GM12875 (cell line): ENCODE results near the gene SLC19A3.
"Not testable (repeated sequence)": the region's sequence is repeated elsewhere in the genome, so short reads cannot be mapped to it uniquely, and the experiment has no call there.

Experiments
- H3K4me3 ChIP-seq: one replicate; pipeline ENCODE4 v1.5.1; 2011; ENCODE audit warnings: low read depth, low read length, control low read depth
- TF ChIP-seq, protein P1 (sequence below): IDR thresholded peaks from 2 replicates; pipeline ENCODE4 v1.5.1; 2011; ENCODE audit warnings: low read depth, mild to moderate bottlenecking, control low read depth, inconsistent platforms, low read length, moderate library complexity, borderline replicate concordance; ENCODE audit not compliant: insufficient read depth

SLC19A3 gene

DNA sequence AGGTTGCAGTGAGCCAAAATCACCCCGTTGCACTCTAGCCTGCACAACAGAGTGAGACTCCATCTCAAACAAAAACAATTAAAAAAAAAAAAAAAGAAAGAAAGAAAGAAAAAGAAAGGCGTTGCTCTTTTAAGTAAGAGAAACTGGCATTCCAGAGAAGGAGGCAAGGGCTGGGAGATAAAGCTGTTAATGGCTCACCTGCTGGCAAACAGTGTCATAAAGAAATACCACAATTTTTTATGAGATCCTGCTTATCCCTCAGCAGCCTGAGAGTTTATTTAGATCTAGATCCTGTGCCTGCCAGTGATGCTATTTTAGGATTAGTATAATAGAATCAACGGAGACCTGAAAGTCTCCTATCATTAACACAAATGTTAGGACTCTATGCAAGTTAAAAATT is 16.3 kb downstream of the SLC19A3 start:
- TF ChIP-seq, protein P1, sequence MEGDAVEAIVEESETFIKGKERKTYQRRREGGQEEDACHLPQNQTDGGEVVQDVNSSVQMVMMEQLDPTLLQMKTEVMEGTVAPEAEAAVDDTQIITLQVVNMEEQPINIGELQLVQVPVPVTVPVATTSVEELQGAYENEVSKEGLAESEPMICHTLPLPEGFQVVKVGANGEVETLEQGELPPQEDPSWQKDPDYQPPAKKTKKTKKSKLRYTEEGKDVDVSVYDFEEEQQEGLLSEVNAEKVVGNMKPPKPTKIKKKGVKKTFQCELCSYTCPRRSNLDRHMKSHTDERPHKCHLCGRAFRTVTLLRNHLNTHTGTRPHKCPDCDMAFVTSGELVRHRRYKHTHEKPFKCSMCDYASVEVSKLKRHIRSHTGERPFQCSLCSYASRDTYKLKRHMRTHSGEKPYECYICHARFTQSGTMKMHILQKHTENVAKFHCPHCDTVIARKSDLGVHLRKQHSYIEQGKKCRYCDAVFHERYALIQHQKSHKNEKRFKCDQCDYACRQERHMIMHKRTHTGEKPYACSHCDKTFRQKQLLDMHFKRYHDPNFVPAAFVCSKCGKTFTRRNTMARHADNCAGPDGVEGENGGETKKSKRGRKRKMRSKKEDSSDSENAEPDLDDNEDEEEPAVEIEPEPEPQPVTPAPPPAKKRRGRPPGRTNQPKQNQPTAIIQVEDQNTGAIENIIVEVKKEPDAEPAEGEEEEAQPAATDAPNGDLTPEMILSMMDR, result no peak
- no peak overlapping the region for H3K4me3 ChIP-seq

DNA sequence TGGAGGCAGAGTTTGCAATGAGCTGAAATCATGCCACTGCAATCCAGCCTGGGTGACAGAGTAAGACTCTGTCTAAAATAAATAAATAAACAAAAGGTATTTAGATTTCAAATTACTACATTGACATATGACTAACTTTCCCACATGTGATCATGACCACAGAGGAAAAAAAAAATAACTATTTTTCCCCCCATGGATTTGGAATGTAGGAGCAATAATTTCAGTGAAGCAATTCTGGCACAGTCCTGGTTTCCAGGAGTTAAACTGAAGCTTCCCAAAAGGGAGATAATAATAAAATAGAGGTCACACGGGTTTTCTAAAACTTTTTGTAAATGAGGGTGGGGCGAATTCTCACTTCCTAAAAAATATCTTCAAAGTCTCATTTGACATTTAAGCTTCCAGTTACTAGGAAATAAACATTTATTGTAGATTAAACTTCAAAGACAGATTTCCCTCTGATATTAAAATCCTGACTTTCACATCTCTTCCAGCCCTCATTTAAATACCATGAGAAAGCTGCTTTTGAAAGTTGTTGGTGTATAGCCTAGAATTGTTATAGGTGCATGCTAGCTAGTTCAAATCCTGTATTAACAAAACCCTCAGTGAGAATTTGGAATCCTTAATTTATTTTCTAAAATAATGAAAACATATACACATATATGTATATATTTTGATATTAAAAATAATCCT is 20.7 kb downstream of the SLC19A3 start:
- TF ChIP-seq, protein P1, result no peak

DNA sequence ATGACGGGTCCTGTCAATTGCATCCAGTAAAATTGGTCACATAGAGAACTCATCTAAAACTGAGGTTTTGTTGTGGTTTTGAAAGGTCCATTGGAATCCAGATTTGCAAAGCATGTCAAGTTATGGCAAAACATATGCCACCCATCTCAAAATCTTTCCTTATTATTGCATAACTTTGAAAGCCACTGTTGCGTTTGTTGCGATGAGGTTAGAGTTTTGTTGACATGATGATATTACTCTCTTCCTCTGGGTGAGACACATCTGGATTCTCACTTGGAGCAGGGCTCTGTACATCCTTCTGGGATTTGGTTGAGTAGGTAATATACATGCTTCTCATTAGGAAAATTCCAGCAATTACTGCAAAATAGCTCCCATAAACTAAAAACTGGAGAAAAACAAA is 30.6 kb downstream of the SLC19A3 start:
- TF ChIP-seq, protein P1, result no peak
- H3K4me3 ChIP-seq, result no peak overlapping the region

More for the DNA sequence above, 20.7 kb downstream of the SLC19A3 start:
- H3K4me3 ChIP-seq, result no peak overlapping the region

DNA sequence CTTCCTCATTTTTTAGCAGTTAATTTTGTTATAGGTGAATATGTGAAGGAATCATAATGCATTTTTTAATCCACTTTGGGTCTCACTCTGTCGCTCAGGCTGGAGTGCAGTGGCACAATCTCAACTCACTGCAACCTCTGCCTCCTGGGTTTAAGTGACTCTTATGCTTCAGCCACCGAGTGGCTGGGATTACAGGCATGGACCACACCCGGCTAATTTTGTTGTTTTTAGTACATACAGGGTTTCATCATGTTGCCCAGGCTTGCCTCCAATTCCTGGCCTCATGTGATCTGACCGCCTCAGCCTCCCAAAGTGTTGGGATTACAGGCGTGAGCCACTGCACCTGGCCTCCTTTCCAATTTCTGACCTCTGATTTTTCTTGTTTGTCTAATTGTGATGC is 33.6 kb downstream of the SLC19A3 start:
- no peak overlapping the region for H3K4me3 ChIP-seq
- TF ChIP-seq, protein P1, result no peak

DNA sequence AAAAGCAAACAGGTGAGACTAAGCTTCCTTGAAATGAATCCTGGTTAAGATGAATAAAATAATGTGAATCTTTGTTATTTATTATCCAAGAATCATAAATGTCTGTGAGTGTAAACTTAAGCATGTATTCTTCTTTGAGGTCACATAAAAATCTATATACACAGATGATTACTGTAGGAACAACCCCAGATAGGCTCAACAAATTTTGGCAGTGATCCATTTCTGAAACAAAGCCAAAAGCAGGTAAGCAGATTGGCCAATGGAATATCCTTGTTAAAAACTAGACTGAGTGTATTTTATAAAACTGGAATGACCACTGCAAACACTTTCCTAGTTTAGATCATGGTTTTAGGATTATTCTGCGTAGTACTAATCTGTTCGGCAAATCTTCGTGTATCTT is 39.9 kb downstream of the SLC19A3 start:
- TF ChIP-seq, protein P1, result no peak
- no peak overlapping the region for H3K4me3 ChIP-seq

DNA sequence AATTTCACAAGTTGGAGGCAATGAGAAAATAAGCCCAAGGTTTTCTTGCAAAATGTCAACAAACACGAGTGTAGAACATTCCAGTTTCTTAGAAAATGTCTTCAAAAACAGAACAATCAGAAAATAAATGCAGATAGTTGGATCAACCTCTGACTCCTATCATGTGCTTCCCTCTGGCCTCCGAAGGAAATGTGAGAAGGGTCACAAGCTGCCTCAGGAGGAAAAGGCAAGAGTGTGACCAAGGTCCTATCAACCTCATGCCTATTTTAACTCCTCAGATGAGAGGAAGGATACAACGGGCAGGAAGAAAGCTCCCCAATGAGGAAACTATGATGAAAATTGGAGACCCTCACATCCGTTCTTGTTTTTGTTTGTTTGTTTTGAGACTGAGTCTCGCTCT is 43.3 kb downstream of the SLC19A3 start:
- no peak overlapping the region for H3K4me3 ChIP-seq
- TF ChIP-seq, protein P1, result no peak

DNA sequence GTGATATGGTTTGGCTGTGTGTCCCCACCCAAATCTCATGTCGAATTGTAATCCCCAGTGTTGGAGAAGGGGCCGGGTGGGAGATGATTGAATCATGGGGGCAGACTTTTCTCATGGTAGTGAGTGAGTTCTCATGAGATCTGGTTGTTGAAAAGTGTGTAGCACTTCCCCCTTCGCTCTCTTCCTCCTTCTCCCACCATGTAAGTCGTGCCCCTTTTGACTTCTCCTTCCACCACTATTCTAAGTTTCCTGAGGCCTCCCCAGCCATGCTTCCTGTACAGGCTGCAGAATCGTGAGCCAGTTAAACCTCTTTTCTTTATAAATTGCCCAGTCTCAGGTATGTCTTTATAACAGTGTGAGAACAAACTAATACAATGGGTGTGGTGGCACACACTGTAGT is 44.2 kb downstream of the SLC19A3 start:
- not testable (repeated sequence) for H3K4me3 ChIP-seq
